PC-9 (cell line): ENCODE data around the gene NXNL1. TPM values are rescaled to one million over a fixed set of nuclear protein-coding genes. Genes with fewer than 3 reads are reported as not detected.
A peak's percentile ranks its signal among the peaks of the same experiment; 100 is the strongest.

Experiments used
- BruUV-seq: library from RNA; stranded (reverse); fragments of 400-500 nt; replicated peaks from 2 replicates; lab custom pipeline; 2021; lab: Mats Ljungman, UMichigan
- CTCF ChIA-PET: fragments of 300-600 bp; sonication (Branson Sonifier 250); formaldehyde crosslinking; loops from one replicate; lab custom pipeline; 2022; ENCODE audit warnings: antibody characterized with exemption; lab: Charles Lee
- POLR2A ChIA-PET: fragments of 300-600 bp; sonication (Branson Sonifier 250); formaldehyde crosslinking; loops from one replicate; lab custom pipeline; 2022; ENCODE audit warnings: antibody characterized with exemption; ENCODE audit not compliant: unreplicated experiment; lab: Charles Lee
- DNase-seq, 2 experiments: peaks; one replicate each; pipeline versions ENCODE4 v3.0.0 to v3.0.0-alpha.2; 2015 to 2022; ENCODE audit warnings: mixed read lengths in 1 of 2
- H2AFZ ChIP-seq: fragments of 200-600 bp; sonication (generic); 2 replicates; pipeline ENCODE4 v1.8.1; 2017; ENCODE audit warnings: antibody characterized with exemption
- H3F3A ChIP-seq: fragments of 200-600 bp; sonication (generic); 2 replicates; pipeline ENCODE4 v1.8.1; 2017; ENCODE audit warnings: antibody characterized with exemption, mild to moderate bottlenecking, low read depth; ENCODE audit not compliant: insufficient read depth
- H3K27ac ChIP-seq: fragments of 200-600 bp; sonication (generic); 2 replicates; pipeline ENCODE4 v1.6.1; 2016; ENCODE audit warnings: mixed run types
- H3K27me3 ChIP-seq: fragments of 200-600 bp; sonication (generic); 2 replicates; pipeline ENCODE4 v1.6.1; 2016; ENCODE audit warnings: low read depth, mixed run types; ENCODE audit not compliant: insufficient read depth
- H3K36me3 ChIP-seq: fragments of 200-600 bp; sonication (generic); 2 replicates; pipeline ENCODE4 v1.6.1; 2016; ENCODE audit warnings: low read depth, mixed run types
- H3K4me1 ChIP-seq: fragments of 200-600 bp; sonication (generic); replicated peaks from 2 replicates; pipeline ENCODE4 v1.6.1; 2016; ENCODE audit warnings: mixed run types; ENCODE audit not compliant: insufficient read depth
- H3K4me2 ChIP-seq: fragments of 200-600 bp; sonication (generic); 2 replicates; pipeline ENCODE4 v1.6.1; 2017; ENCODE audit warnings: mixed run types
- H3K4me3 ChIP-seq: fragments of 200-600 bp; sonication (generic); 2 replicates; pipeline ENCODE4 v1.6.1; 2016; ENCODE audit warnings: mixed run types
- H3K79me2 ChIP-seq: fragments of 200-600 bp; sonication (generic); 2 replicates; pipeline ENCODE4 v1.6.1; 2017; ENCODE audit warnings: low read depth, mixed run types
- H3K9me2 ChIP-seq: fragments of 200-600 bp; sonication (generic); 2 replicates; pipeline ENCODE4 v1.8.1; 2017; ENCODE audit warnings: mild to moderate bottlenecking; ENCODE audit not compliant: insufficient read depth
- H3K9me3 ChIP-seq: fragments of 200-600 bp; sonication (generic); 2 replicates; pipeline ENCODE4 v1.8.1; 2016; ENCODE audit warnings: low read depth; ENCODE audit not compliant: insufficient read depth
- H4K20me1 ChIP-seq: fragments of 200-600 bp; sonication (generic); 2 replicates; pipeline ENCODE4 v1.8.1; 2017; ENCODE audit not compliant: insufficient read depth
- CTCF ChIP-seq: fragments of 200-600 bp; sonication (generic); conservative IDR thresholded peaks from 2 replicates; pipeline ENCODE4 v1.6.1; 2017; ENCODE audit warnings: mixed run types, antibody characterized with exemption, mild to moderate bottlenecking, moderate library complexity
- EZH2 ChIP-seq: fragments of 200-600 bp; sonication (generic); IDR thresholded peaks from 2 replicates; pipeline ENCODE4 v1.8.0; 2017; ENCODE audit warnings: antibody characterized with exemption, low read depth
- intact Hi-C: fragments of 100-400 bp; cut with micrococcal nuclease; formaldehyde crosslinking; loops from one replicate; pipeline ENCODE4 v1.10.0; 2022; ENCODE audit not compliant: unreplicated experiment
- total RNA-seq: library from RNA; stranded (reverse); gene quantifications from 2 replicates; pipeline ENCODE4 v1.2.3, GENCODE V29; 2021

The NXNL1 gene
- total RNA-seq, 1 experiment from 2014 or later: not detected

DNA sequence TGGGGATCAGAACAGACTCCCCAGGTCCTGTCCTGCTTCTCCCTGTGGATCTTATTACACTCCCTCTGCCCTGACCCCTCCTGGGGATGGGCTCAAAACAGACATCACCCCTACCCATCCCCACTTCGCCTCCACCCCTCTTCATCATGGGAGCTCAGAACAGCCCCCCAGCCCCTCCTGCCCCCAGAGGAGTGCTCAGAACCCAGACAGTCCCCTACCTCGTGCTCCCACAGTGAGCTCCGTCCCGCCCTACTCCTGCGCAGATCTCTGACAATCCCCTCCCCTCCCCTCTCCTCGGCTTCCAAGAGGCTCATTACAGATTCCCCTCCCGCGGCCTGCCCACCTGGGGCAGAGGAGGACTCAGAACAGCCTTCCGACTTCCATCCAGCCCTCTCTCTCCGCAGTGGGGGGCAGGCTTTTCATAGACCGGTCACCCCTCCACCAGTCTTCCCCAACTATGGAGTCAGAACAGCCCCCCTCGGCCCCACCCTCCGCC, 6.1 kb downstream of the NXNL1 start:
- Histone ChIP-seq H4K20me1 (no peaks in the 10 kb centered on the region), H3K9me2 (no peaks in the 10 kb centered on the region), H3K27ac (no peak overlapping the region), H3K4me3 (no peak overlapping the region), H3K27me3 (no peaks in the 10 kb centered on the region), H2AFZ (no peak overlapping the region), H3F3A (peaks cover 27% of the 10 kb centered on the region), H3K4me2 (no peak overlapping the region), H3K79me2 (no peaks in the 10 kb centered on the region), H3K4me1 (peaks cover 14% of the 10 kb centered on the region), H3K9me3 (no peaks in the 10 kb centered on the region), H3K36me3 (no peaks in the 10 kb centered on the region)
- ChIA-PET CTCF (interaction anchor here (0.6 kb wide), 1 partner anchor 122 kb away, joined by 3 read pairs; no protein-coding TSS in a partner anchor), POLR2A (interaction anchor here (0.6 kb wide), 1 partner anchor 376 kb away, joined by 8 read pairs; no protein-coding TSS in a partner anchor)
- DNase-seq: no peak
- intact Hi-C loops: loop anchor here (5.0 kb wide), 1 partner anchor 403 kb away; the partner anchor contains the start of gene RPL18A
- no peak for TF ChIP-seq EZH2
- TF ChIP-seq CTCF: no peak
- BruUV-seq: no TSS peak

DNA sequence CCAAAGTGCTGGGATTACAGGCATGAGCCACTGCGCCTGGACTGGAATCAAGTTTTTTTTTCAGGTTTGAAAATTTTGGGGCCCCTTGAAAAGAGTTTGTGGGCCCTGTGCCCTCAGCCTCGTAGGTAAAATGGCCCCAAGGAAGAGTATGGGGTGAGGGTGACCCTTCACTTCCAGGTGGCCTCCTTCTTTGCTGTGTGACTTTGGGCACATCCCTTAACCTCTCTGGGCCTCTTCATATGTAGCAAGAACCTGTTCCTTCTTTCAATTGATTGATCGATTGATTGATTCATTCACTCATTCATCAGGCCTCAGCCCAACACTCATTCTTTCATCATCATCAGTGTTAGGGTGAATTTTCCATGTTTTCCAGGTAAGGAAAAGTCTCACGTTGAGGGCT, 8.9 kb downstream of the NXNL1 start:
- Histone ChIP-seq H3K4me3 (no peak overlapping the region), H4K20me1 (no peaks in the 10 kb centered on the region), H3K79me2 (no peaks in the 10 kb centered on the region), H3K9me2 (no peaks in the 10 kb centered on the region), H3K36me3 (no peaks in the 10 kb centered on the region), H3K4me2 (no peak overlapping the region), H2AFZ (no peak overlapping the region), H3K9me3 (no peaks in the 10 kb centered on the region), H3K4me1 (peaks cover 14% of the 10 kb centered on the region), H3K27me3 (no peaks in the 10 kb centered on the region), H3K27ac (no peak overlapping the region; the same call in 1 of the 2 replicates), H3F3A (peaks cover 39% of the 10 kb centered on the region)
- DNase-seq: no peak
- TF ChIP-seq EZH2: no peak
- TF ChIP-seq CTCF: no peak
- ChIA-PET POLR2A (no interaction called here), CTCF (interaction anchor here (0.6 kb wide), 1 partner anchor 70 kb away, joined by 3 read pairs; no protein-coding TSS in a partner anchor)
- intact Hi-C loops: loop anchor here (5.0 kb wide), 1 partner anchor 405 kb away; the partner anchor contains the start of gene RPL18A
- BruUV-seq: no TSS peak

- peak; percentile 56 to 94 for DNase-seq
- intact Hi-C loops: loop anchor here (5.0 kb wide), 1 partner anchor 407 kb away; the partner anchor contains the start of gene RPL18A
- POLR2A ChIA-PET: no interaction called here
- Histone ChIP-seq H3K79me2 (no peaks in the 10 kb centered on the region), H3K9me2 (no peaks in the 10 kb centered on the region), H3K4me2 (peak overlapping the region; percentile 53), H3F3A (peaks cover 42% of the 10 kb centered on the region), H3K4me1 (peaks cover 14% of the 10 kb centered on the region), H3K9me3 (0 out of 2 replicates have a peak, but pooled peaks cover 3% of the 10 kb centered on the region), H2AFZ (peak overlapping the region; percentile 1; the same call in 1 of the 2 replicates), H3K4me3 (no peak overlapping the region), H3K27me3 (no peaks in the 10 kb centered on the region), H3K27ac (peak overlapping the region; percentile 75), H4K20me1 (no peaks in the 10 kb centered on the region), H3K36me3 (no peaks in the 10 kb centered on the region)
- CTCF ChIA-PET: interaction anchor here (0.6 to 0.7 kb wide), 2 partner anchors 63 to 401 kb away, joined by 4 to 7 read pairs; no protein-coding TSS in a partner anchor
- TF ChIP-seq CTCF (no peak), EZH2 (no peak)
- no TSS peak for BruUV-seq
Measured at GRCh38 chr19:17450264-17451075, 10.3 kb downstream of the NXNL1 start.
